NCI-H146 (cell line): ENCODE measurements around the gene RBKS.
"Not testable (repeated sequence)": the region's sequence is repeated elsewhere in the genome, so short reads cannot be mapped to it uniquely, and the experiment has no call there.

Source experiments
- DNase-seq: peaks from one replicate; lab custom pipeline; 2025; lab: John Stamatoyannopoulos, UW

The RBKS gene

DNA sequence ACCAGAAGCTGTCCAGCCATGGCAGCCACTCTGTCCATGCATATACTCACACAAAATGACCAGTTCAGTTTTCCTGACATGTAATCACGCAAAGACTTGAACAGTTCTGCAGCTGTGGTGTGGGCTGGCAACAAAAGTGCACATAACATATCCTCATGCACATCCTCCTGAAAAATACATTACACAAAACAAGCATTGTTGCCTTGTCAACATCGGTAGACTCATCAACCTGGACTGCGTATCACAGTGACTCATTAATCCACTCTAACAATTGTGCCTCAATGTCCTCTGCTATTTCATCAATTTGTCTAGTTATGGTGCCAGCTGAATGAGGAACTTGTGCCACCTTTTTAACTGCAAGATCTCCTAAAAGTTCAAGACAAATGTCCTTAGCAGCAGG lies 19.5 kb downstream of the RBKS start:
- DNase-seq = no peak

DNA sequence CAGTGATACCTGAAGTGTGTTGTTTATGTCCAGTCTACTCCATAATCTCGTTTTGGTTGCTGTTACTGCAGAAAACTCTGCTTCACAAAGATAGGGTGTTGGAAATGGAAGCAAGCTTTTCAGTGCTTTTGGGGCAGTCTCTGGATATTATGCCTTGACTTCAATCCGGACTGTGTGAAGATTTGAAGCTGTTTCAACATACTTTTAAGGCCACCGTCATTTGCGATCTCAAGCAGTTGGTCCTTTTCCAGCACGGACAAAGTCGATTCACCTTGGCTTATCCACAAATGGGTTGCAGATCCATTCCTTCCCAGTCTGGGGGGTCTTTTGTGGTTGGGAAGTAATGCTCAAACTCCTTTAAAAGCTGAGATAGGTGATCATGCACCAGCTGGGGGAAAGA lies 20.4 kb downstream of the RBKS start:
- DNase-seq = no peak

- no peak for DNase-seq
Observed at GRCh38 chr2:27866237-27866636, 23.9 kb downstream of the RBKS start.

DNA sequence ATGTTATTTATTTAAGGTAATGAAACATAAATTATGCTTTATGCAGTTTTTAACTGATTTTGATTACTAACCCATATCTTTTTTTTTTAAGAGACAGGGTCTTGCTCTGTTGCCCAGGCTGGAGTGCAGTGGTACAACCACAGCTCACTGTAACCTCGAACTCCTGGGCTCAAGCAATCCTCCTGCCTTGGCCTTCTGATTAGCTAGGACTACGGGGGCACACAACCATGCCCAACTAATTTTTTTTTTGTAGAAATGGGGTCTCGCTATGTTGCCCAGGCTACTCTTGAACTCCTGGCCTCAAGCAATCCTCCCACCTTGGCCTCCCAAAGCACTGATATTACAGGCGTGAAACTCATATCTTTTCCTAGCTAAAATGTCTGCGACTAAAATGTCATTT lies 26.2 kb downstream of the RBKS start:
- DNase-seq = not testable (repeated sequence)

DNA sequence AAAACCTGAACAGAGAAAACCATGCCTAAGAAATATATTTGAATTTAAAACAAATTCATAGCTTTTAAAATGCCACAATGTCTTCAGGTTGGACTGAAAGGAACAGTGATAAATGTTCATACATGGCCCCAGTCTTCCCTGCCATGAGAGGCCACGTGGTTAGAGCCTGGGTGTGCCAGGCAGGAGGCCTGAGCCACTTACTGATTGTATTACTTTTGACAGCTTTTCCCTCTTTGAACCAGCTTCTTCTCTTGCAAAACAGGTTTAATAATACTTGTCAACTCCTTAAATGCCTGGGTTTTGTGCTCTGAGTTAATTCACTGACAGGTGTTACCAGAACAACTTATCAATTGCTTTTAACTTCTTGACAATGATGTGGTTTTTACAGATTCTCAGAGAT lies 27.0 kb downstream of the RBKS start:
- DNase-seq = no peak

- no peak for DNase-seq
Observed at GRCh38 chr2:27860111-27860510, 30.1 kb downstream of the RBKS start.

DNA sequence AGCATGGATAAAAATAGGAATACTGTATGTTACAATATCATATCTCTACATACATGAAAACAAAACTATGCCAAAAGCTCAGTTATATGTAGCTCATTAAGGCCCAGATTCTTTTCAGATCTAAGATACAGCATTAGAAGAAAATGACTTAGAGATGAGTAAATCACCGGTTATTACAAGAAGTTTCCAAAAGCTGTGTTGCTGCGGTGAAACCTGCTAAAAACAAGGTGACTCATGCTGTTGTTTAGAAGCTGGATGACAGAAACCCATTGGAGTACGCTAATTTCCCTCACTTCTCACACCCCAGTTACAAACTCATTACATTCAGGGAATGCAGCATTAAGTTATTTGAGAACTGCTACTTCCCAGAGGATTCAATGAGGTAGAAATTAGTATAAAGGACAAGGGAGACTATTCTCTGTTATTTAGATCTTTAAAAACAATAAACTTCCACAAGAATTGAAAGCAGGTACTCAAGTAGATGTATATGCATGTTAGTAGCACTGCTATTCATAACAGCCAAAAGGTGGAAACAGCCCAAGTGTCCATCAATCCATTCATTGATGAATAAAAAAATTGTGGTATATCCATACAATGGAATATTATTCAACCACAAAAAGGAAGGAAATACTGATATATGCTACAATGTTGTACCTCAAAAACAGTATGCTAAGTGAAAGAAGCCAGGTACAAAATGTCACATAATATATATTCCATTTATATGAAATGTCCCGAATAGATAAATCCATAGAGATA lies 32.6 kb downstream of the RBKS start:
- DNase-seq = no peak

DNA sequence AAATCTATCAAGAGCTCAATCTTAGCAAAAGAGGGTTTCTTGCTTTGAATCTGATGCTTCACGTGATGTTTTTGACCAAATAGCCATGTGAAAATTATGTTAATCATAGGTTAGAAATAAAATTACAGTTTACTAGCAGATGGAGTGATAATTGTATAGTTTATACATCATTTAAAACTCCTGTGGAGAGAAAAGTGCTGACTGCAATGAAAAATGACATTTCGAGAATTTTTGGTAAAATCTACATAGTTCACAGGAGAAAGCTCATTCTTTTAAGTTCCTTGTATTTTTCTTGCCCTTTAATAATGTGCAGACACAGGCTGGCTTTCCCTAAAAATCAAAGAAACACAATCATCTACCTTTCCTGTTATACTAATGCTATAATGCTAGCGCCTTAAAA lies 33.2 kb downstream of the RBKS start:
- DNase-seq = no peak

DNA sequence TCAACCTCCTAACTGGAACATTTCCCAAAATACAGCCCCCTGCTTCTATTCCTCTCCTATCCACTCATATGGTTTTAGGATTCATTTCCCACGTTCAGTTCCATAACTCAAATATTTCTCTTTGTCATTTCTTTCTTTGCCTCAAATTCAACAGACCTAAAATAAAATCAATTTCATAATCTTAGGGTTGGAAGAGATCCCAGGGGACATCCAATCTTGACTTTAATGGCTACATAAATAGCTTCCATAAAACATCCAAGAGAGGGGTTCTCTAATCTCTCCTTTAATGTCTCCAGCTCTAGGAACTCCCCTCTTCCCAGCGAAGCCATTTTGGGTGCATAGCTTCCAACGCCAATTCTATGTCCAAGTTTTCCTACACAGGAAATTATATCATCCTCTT lies 33.8 kb downstream of the RBKS start:
- DNase-seq = no peak

- DNase-seq = no peak
Observed at GRCh38 chr2:27855476-27855875, 34.7 kb downstream of the RBKS start.

DNA sequence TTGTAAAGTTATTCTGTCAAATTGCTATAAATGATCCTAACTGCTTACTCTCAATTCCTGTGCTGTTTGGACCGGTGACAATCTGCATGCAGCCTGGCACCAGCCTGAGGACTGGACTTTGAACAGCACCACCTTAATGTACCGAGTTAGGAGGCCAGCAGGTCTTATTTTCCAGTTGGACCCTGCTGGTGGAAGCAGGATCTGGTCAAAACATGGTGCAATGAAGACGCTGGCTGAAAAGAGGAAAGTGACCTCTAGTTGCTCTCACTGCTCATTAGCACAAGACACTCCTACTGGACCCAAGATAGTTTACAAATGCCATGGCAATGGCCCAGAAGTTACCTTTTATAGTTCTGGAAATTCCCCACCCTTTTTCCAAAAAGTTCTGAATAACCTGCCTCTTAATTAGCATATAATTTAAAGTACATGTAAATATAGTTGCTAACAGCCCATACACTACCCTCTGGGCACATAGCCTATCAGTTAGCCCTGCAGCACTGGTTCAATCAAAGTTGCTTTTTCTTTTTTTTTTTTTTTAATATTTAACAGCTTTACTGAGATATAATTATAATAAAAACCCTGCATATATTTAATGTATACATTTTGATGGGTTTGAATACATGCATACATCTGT lies 35.8 kb downstream of the RBKS start:
- no peak for DNase-seq

DNA sequence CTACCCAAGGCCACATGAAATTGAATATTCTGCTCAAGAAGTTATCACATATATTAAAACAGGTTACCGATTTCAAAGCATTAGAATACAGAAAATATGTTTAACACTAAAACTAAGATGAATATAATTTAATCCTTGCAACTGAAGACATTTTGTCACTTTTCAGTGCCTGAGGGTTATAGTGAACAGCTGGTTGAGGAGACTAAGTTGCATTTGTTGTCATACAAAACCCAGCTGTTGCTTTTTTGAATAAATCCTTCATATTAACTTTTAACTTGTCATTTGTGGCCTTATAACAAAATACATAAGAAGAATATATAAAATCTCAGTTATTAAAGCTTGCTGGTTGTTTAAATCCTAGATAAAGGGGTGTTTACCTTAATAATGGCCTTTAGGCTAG lies 37.5 kb downstream of the RBKS start:
- no peak for DNase-seq

- no peak for DNase-seq
Observed at GRCh38 chr2:27849558-27850205, 40.5 kb downstream of the RBKS start.

- no peak for DNase-seq
Observed at GRCh38 chr2:27847333-27847732, 42.9 kb downstream of the RBKS start.

- no peak for DNase-seq
Observed at GRCh38 chr2:27844821-27845255, 45.3 kb downstream of the RBKS start.

- no peak for DNase-seq
Observed at GRCh38 chr2:27843992-27844391, 46.2 kb downstream of the RBKS start.

DNA sequence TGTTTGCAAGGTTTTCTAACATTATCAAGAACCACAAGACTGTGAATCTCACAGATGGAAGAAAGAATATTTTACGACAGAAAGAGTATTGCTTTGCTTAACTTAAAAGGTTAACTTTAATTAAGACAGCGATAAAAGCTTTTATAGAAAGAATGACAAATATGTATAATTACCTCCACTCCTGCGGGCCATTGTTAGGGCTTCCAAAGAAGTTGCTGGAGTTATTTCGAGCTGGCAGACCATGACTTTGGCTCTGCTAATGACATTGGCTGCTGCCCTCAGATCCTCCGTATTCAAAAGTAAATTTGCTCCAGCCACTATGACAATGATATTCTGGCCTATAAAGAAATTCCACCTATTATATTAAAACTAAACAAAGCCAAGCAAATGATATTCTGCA lies 47.3 kb downstream of the RBKS start:
- DNase-seq = no peak

- peak; percentile 25 for DNase-seq
Observed at GRCh38 chr2:27839022-27839618, 51.1 kb downstream of the RBKS start.

- DNase-seq = peak; percentile 30
Observed at GRCh38 chr2:27838502-27838901, 51.7 kb downstream of the RBKS start.

GRCh38 chr2:27833931-27834330 lies 56.3 kb downstream of the RBKS start:
- DNase-seq = no peak

DNA sequence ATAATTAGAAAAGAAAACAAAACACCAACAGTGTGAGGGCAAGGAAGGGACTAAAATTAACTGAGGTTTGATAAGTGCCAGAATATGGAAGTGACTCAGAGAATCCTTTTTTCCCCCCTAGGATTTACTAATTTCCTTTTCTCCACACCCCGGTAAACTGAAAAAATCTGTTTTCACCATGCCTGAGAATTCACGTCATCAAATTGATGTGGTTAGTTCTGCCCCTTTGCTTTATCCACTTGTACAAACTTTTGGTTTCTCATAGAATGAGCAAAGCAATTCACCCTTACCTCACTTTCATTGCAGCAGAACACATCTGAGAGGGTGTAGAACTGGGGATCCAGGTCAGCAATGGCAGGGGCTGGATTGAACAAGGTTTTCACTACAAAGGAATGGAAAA lies 57.8 kb downstream of the RBKS start:
- DNase-seq = no peak

- DNase-seq = no peak
Observed at GRCh38 chr2:27831279-27832050, 58.7 kb downstream of the RBKS start.
